Mucosa of descending colon (tissue), 3 donors: ENCODE data around the gene ADAMTS13. TPM values are rescaled to one million over a fixed set of nuclear protein-coding genes. Genes with fewer than 3 reads are reported as not detected.

Source experiments
- ATAC-seq: fragments of 200-7000 bp; cut with Tn5 transposase; one replicate; pipeline ENCODE4 v1.9.1; 2020; ENCODE audit warnings: mild to moderate bottlenecking, moderate library complexity
- DNase-seq, 3 donors: peaks; one replicate each; pipeline ENCODE4 v3.0.0-alpha.2; 2020
- H3K36me3 ChIP-seq: fragments of 200-600 bp; one replicate; pipeline ENCODE4 v1.8.0; 2021; ENCODE audit warnings: low read depth, mild to moderate bottlenecking
- H3K4me1 ChIP-seq: fragments of 200-600 bp; one replicate; pipeline ENCODE4 v1.8.0; 2021; ENCODE audit warnings: low read depth, mild to moderate bottlenecking
- H3K4me3 ChIP-seq: fragments of 200-600 bp; one replicate; pipeline ENCODE4 v1.8.0; 2021; ENCODE audit warnings: mild to moderate bottlenecking
- H3K9me3 ChIP-seq: fragments of 200-600 bp; one replicate; pipeline ENCODE4 v1.8.0; 2021; ENCODE audit warnings: mild to moderate bottlenecking
- intact Hi-C, 2 donors: fragments of 100-400 bp; cut with DNase I in 1 of 2; cut with micrococcal nuclease in 1 of 2; formaldehyde crosslinking; loops; one replicate each; pipeline versions ENCODE4 v1.11.0 to v1.11.1; 2022; cut with DNase I, micrococcal nuclease
- total RNA-seq, 3 donors: library from RNA; stranded (reverse); fragmentation: NEBNext Ultra II Directional in 2 of 3; extraction: Animal tissue kit (Norgen Biotek cat#: 25700) in 2 of 3; gene quantifications; one replicate each; pipeline versions ENCODE4 v1.2.1 to v1.2.4, GENCODE V29; 2021 to 2023
- TF ChIP-seq, protein P1 (sequence below): fragments of 200-600 bp; IDR thresholded peaks from one replicate; pipeline ENCODE4 v1.8.0; 2022; ENCODE audit warnings: antibody characterized with exemption, mild to moderate bottlenecking
- donor health status: DM: no; HTN: no; CAD: no; lungs with moderate emphysema.
- donor health status: DM: no; HTN: no; CAD: no.
- donor health status: DM: no; HTN: yes; CAD: no.

Gene ADAMTS13
- total RNA-seq, 3 donors from 2014 or later = 3.3 to 5.0 (median 3.6) TPM

DNA sequence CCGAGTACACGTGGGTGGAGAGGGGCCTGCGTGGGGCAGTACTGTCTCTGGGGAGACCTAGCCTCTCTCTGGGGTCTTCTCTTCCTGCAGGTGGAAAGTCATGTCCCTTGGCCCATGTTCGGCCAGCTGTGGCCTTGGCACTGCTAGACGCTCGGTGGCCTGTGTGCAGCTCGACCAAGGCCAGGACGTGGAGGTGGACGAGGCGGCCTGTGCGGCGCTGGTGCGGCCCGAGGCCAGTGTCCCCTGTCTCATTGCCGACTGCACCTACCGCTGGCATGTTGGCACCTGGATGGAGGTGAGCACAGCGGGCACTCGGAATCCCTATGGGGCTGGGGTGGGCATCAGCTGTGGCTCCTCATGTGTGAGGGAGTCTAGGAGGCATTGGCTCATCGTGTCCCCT, 32.2 kb downstream of the ADAMTS13 start:
- intact Hi-C loops = no loop called here
- H3K9me3 ChIP-seq = no peaks in the 10 kb centered on the region
- peaks cover 6% of the 10 kb centered on the region for H3K4me1 ChIP-seq
- TF ChIP-seq, protein P1, sequence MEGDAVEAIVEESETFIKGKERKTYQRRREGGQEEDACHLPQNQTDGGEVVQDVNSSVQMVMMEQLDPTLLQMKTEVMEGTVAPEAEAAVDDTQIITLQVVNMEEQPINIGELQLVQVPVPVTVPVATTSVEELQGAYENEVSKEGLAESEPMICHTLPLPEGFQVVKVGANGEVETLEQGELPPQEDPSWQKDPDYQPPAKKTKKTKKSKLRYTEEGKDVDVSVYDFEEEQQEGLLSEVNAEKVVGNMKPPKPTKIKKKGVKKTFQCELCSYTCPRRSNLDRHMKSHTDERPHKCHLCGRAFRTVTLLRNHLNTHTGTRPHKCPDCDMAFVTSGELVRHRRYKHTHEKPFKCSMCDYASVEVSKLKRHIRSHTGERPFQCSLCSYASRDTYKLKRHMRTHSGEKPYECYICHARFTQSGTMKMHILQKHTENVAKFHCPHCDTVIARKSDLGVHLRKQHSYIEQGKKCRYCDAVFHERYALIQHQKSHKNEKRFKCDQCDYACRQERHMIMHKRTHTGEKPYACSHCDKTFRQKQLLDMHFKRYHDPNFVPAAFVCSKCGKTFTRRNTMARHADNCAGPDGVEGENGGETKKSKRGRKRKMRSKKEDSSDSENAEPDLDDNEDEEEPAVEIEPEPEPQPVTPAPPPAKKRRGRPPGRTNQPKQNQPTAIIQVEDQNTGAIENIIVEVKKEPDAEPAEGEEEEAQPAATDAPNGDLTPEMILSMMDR = no peak
- no peak overlapping the region for H3K4me3 ChIP-seq
- no peaks in the 10 kb centered on the region for H3K36me3 ChIP-seq
- ATAC-seq (no peak), DNase-seq (no peak)

DNA sequence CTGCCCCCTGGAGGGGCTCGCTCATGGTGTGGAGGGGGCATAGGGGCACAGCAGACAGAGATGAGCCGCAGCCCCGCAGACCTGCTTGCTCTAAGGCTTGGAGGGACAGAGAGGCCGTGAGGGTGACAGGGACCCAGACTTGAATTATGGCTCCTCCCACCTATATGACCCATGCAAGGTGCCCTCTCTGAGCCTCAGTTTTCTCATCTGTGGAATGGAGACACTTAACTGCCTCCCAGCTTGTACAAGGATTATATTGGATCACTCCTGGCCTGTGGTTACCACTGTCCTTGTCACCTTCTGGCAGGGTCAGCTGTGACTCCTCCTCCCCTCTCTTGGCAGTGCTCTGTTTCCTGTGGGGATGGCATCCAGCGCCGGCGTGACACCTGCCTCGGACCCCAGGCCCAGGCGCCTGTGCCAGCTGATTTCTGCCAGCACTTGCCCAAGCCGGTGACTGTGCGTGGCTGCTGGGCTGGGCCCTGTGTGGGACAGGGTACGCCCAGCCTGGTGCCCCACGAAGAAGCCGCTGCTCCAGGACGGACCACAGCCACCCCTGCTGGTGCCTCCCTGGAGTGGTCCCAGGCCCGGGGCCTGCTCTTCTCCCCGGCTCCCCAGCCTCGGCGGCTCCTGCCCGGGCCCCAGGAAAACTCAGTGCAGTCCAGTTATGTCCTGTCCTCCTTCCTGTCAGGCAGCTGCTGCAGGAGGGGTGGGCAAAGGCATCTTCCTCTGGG, 32.9 kb downstream of the ADAMTS13 start:
- intact Hi-C loops = no loop called here
- ATAC-seq = no peak
- no peak overlapping the region for H3K4me3 ChIP-seq
- H3K36me3 ChIP-seq = no peaks in the 10 kb centered on the region
- TF ChIP-seq, protein P1 = no peak
- H3K4me1 ChIP-seq = peaks cover 7% of the 10 kb centered on the region
- no peaks in the 10 kb centered on the region for H3K9me3 ChIP-seq
- no peak for DNase-seq

DNA sequence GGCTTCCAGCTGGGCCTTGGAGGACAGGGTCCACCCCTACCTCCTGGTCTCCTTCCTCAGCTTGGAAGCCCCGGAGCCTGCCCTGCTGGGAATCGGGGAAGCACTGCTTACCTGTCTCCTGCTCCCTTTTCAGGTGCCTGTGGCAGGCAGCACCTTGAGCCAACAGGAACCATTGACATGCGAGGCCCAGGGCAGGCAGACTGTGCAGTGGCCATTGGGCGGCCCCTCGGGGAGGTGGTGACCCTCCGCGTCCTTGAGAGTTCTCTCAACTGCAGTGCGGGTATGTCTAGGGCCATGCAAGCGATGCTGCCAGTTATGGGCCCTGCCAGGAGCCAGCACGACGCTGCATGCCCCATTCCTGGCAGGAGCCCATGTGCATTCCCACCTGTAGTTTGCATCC, 33.8 kb downstream of the ADAMTS13 start:
- intact Hi-C loops = no loop called here
- peaks cover 7% of the 10 kb centered on the region for H3K4me1 ChIP-seq
- no peaks in the 10 kb centered on the region for H3K9me3 ChIP-seq
- ATAC-seq (no peak), DNase-seq (no peak)
- no peaks in the 10 kb centered on the region for H3K36me3 ChIP-seq
- TF ChIP-seq, protein P1 = no peak
- no peak overlapping the region for H3K4me3 ChIP-seq

DNA sequence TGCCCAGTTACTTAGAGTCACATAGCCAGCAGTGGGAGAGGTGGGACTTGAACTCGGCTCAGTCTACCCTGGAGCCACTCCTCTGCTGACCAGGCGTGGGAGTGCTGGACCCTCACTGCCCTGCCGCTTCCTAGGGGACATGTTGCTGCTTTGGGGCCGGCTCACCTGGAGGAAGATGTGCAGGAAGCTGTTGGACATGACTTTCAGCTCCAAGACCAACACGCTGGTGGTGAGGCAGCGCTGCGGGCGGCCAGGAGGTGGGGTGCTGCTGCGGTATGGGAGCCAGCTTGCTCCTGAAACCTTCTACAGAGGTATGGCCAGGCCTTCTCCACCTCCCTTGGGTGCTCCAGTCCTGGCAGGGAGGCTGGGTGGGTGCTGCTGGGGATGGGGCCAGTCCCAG, 34.2 kb downstream of the ADAMTS13 start:
- intact Hi-C loops = no loop called here
- no peak for ATAC-seq
- Histone ChIP-seq H3K4me1 (peaks cover 7% of the 10 kb centered on the region), H3K36me3 (no peaks in the 10 kb centered on the region), H3K9me3 (no peaks in the 10 kb centered on the region), H3K4me3 (no peak overlapping the region)
- TF ChIP-seq, protein P1 = no peak
- DNase-seq = no peak

GRCh38 chr9:133457233-133457632, 35.1 kb downstream of the ADAMTS13 start:
- ATAC-seq = no peak
- H3K36me3 ChIP-seq = no peaks in the 10 kb centered on the region
- intact Hi-C loops = no loop called here
- TF ChIP-seq, protein P1 = no peak
- H3K4me1 ChIP-seq = peaks cover 9% of the 10 kb centered on the region
- no peaks in the 10 kb centered on the region for H3K9me3 ChIP-seq
- DNase-seq = peak in 1 of 3 donors; percentile 58
- no peak overlapping the region for H3K4me3 ChIP-seq
